Hepatocyte (in vitro differentiated cells): ENCODE measurements around the gene SIK2.

Source experiments
- CTCF ChIP-seq: fragments of 200-600 bp; sonication (generic); IDR thresholded peaks from 2 replicates; pipeline ENCODE4 v1.5.1; 2016; ENCODE audit warnings: antibody characterized with exemption, mild to moderate bottlenecking; ENCODE audit not compliant: poor library complexity
- EZH2 ChIP-seq: fragments of 200-600 bp; sonication (generic); IDR thresholded peaks from 2 replicates; pipeline ENCODE4 v1.6.1; 2016; ENCODE audit warnings: antibody characterized with exemption, mild to moderate bottlenecking, borderline replicate concordance
- EZH2phosphoT487 ChIP-seq: fragments of 200-600 bp; sonication (generic); IDR thresholded peaks from one replicate; pipeline ENCODE4 v1.6.1; 2018; ENCODE audit warnings: antibody characterized with exemption, mild to moderate bottlenecking, low read depth, moderate library complexity; ENCODE audit not compliant: unreplicated experiment, severe bottlenecking

- TF ChIP-seq CTCF (peak; percentile 54), EZH2 (no peak), EZH2phosphoT487 (no peak)
These were observed 15.8 kb upstream of the SIK2 start for GRCh38 chr11:111586388-111586831.
